H1 (cell line): Measurements from ENCODE around the gene DMAC2. TPM values are rescaled to one million over a fixed set of nuclear protein-coding genes. Genes with fewer than 3 reads are reported as not detected.

ENCODE experiments used
- CBX5 ChIP-seq: fragments of 300-800, 300-1000 bp; sonication (generic); IDR thresholded peaks from 2 replicates; pipeline ENCODE4 v1.7.1; 2016; ENCODE audit warnings: antibody characterized with exemption, low read length, low read depth
- FOSL1 ChIP-seq: IDR thresholded peaks from 2 replicates; pipeline ENCODE4 v1.6.1; 2011; ENCODE audit warnings: mild to moderate bottlenecking, low read depth, low read length, moderate library complexity; ENCODE audit not compliant: insufficient read depth
- POU5F1 ChIP-seq: IDR thresholded peaks from 2 replicates; pipeline ENCODE4 v1.6.1; 2011; ENCODE audit warnings: low read depth, mild to moderate bottlenecking, low read length, moderate library complexity
- SIN3A ChIP-seq, 2 experiments: IDR thresholded peaks in 1 of 2; conservative IDR thresholded peaks in 1 of 2; 2 replicates each; pipeline ENCODE4 v1.6.1; 2011 to 2012; ENCODE audit warnings: low read length in 2 of 2, improper control_type of control experiment in 1 of 2, low read depth in 1 of 2, mild to moderate bottlenecking in 1 of 2
- polyA plus RNA-seq, 7 experiments: library from polyadenylated mRNA; depleted of rRNA in 3 of 7; stranded (reverse) in 5 of 7; unstranded in 2 of 7; fragments of >200 nt in 5 of 7; fragments of 200-250 nt in 2 of 7; gene quantifications; 1 replicate in 5 of 7; 2 replicates in 1 of 7; 4 replicates in 1 of 7; pipeline versions ENCODE4 v1.2.1 to v1.2.3, GENCODE V29; 2011 to 2013; ENCODE audit warnings: missing spikeins in 2 of 7, mixed read lengths in 2 of 7
- total RNA-seq: library from RNA; stranded (reverse); fragmentation: NEBNext Ultra II Directional; extraction: Animal tissue kit (Norgen Biotek cat#: 25700); gene quantifications from 2 replicates; pipeline ENCODE4 v1.2.1, GENCODE V29; 2021

Gene DMAC2
- total and polyA plus RNA-seq, 2 of the 8 experiments (the other 6 are each of a cell fraction or from before 2014, with no cell fraction given) = 86.8 to 170 TPM

GRCh38 chr19:41395355-41395754, 44.4 kb downstream of the DMAC2 start (continued):
- no peak for TF ChIP-seq POU5F1
- no peak for TF ChIP-seq CBX5
- TF ChIP-seq FOSL1 = no peak
- TF ChIP-seq SIN3A (conservative IDR thresholded peaks at IDR 0.05 in 1 of 2, IDR thresholded peaks at IDR 0.05 in 1 of 2; ENCODE audit: low read depth in 1 of 2, low read length in 2 of 2) = no peak
